K562 (cell line): ENCODE results near the gene GCNT2. TPM values are rescaled to one million over a fixed set of nuclear protein-coding genes. Genes with fewer than 3 reads are reported as not detected.
"Not testable (repeated sequence)": the region's sequence is repeated elsewhere in the genome, so short reads cannot be mapped to it uniquely, and the experiment has no call there.

Source experiments
- ATAC-seq: fragments of 200-7000 bp; cut with Tn5 transposase; 3 replicates; pipeline ENCODE4 v1.9.1; 2020; ENCODE audit warnings: moderate library complexity
- BruUV-seq: library from RNA; stranded (reverse); fragments of 400-500 nt; replicated peaks from 2 replicates; lab custom pipeline; 2021; lab: Mats Ljungman, UMichigan
- CTCF ChIA-PET: fragments of 300-600 bp; formaldehyde crosslinking; extraction: SDS; loops from one replicate; lab custom pipeline; 2021; ENCODE audit warnings: low intra/inter-chr PET ratio; lab: Yijun Ruan, JAX
- POLR2A ChIA-PET: fragments of 300-600, 350-650 bp; sonication (Branson Sonifier 250); formaldehyde crosslinking; extraction: SDS; loops from one replicate; lab custom pipeline; 2021; ENCODE audit warnings: antibody characterized with exemption, inconsistent platforms; lab: Yijun Ruan, JAX
- DNase-seq, 4 experiments: peaks; one replicate each; pipeline versions ENCODE4 v3.0.0 to v3.0.0-alpha.2; 2011 to 2018; ENCODE audit warnings: low spot score in 3 of 4, mixed read lengths in 3 of 4; ENCODE audit errors: extremely low read depth in 1 of 4
- FAIRE-seq: peaks from 2 replicates; lab custom pipeline; 2011; peaks lifted over from hg19 to GRCh38; lab: Jason Lieb, UNC
- H2AFZ ChIP-seq: 2 replicates; pipeline ENCODE4 v1.6.0; 2011; ENCODE audit warnings: low read depth, low read length, control low read depth, inconsistent platforms
- H3K27ac ChIP-seq: fragments of 200-600 bp; 3 replicates; pipeline ENCODE4 v1.8.0; 2011; ENCODE audit warnings: low read depth, mild to moderate bottlenecking, control low read depth, inconsistent platforms, low read length, moderate library complexity, mixed read lengths; ENCODE audit errors: extremely low read depth
- H3K27me3 ChIP-seq, 2 experiments: fragments of 300-600 bp in 1 of 2; 2 replicates in 1 of 2; 3 replicates in 1 of 2; pipeline versions ENCODE4 v1.6.0 to v1.8.0; 2011; ENCODE audit warnings: inconsistent platforms in 2 of 2, low read length in 2 of 2, mild to moderate bottlenecking in 1 of 2, mixed read lengths in 1 of 2, moderate library complexity in 1 of 2; ENCODE audit not compliant: control insufficient read depth in 2 of 2, insufficient read depth in 2 of 2
- H3K36me3 ChIP-seq: fragments of 300-600 bp; 3 replicates; pipeline ENCODE4 v1.8.0; 2011; ENCODE audit warnings: mild to moderate bottlenecking, low read length, inconsistent platforms; ENCODE audit not compliant: control insufficient read depth, insufficient read depth
- H3K4me1 ChIP-seq, 2 experiments: fragments of 200-600 bp in 1 of 2; replicated peaks in 1 of 2; 2 replicates in 1 of 2; 3 replicates in 1 of 2; pipeline versions ENCODE4 v1.5.1 to v1.8.0; 2011; ENCODE audit warnings: inconsistent platforms in 2 of 2, low read length in 2 of 2, mild to moderate bottlenecking in 1 of 2, mixed read lengths in 1 of 2, moderate library complexity in 1 of 2; ENCODE audit not compliant: control insufficient read depth in 2 of 2, insufficient read depth in 2 of 2
- H3K4me2 ChIP-seq: 2 replicates; pipeline ENCODE4 v1.6.1; 2011; ENCODE audit warnings: low read length, control low read depth, inconsistent platforms, mixed read lengths; ENCODE audit not compliant: insufficient read depth
- H3K4me3 ChIP-seq: fragments of 200-600 bp; sonication (generic), shearing (Covaris generic); 2 replicates; pipeline ENCODE4 v1.5.1; 2016; ENCODE audit warnings: control low read depth, inconsistent platforms
- H3K79me2 ChIP-seq: fragments of 200-600 bp; 3 replicates; pipeline ENCODE4 v1.8.0; 2011; ENCODE audit warnings: low read length, inconsistent platforms; ENCODE audit not compliant: control insufficient read depth, insufficient read depth
- H3K9ac ChIP-seq, 2 experiments: 2 replicates each; pipeline versions ENCODE4 v1.6.0 to v1.6.1; 2011; ENCODE audit warnings: low read depth in 2 of 2, low read length in 2 of 2, control low read depth in 1 of 2, inconsistent platforms in 1 of 2, mild to moderate bottlenecking in 1 of 2, mixed read lengths in 1 of 2; ENCODE audit not compliant: insufficient read depth in 1 of 2
- H3K9me1 ChIP-seq: one replicate; pipeline ENCODE4 v1.6.0; 2011; ENCODE audit warnings: inconsistent platforms, mild to moderate bottlenecking, low read length, moderate library complexity; ENCODE audit not compliant: control insufficient read depth, insufficient read depth
- H3K9me3 ChIP-seq: replicated peaks from 2 replicates; pipeline ENCODE4 v1.5.1; 2011; ENCODE audit warnings: low read depth, low read length, inconsistent platforms; ENCODE audit not compliant: control insufficient read depth, insufficient read depth
- H4K20me1 ChIP-seq: replicated peaks from 2 replicates; pipeline ENCODE4 v1.6.1; 2011; ENCODE audit warnings: low read length, inconsistent platforms, mixed read lengths; ENCODE audit not compliant: control insufficient read depth, insufficient read depth
- C11orf30 ChIP-seq: fragments of 450-650 bp; IDR thresholded peaks from 2 replicates; pipeline ENCODE4 v1.6.1; 2016; ENCODE audit warnings: low read depth, mild to moderate bottlenecking
- EHMT2 ChIP-seq: fragments of 450-650 bp; IDR thresholded peaks from 2 replicates; pipeline ENCODE4 v1.6.1; 2018; ENCODE audit warnings: antibody characterized with exemption
- MAFG ChIP-seq: fragments of 450-650 bp; conservative IDR thresholded peaks from 2 replicates; pipeline ENCODE4 v1.6.1; 2016; ENCODE audit warnings: missing genetic modification characterization, missing compliant biosample characterization
- MCM7 ChIP-seq, 2 experiments: fragments of 450-650 bp; IDR thresholded peaks; 2 replicates each; pipeline ENCODE4 v1.6.1; 2016 to 2018
- NFYB ChIP-seq: IDR thresholded peaks from 2 replicates; pipeline ENCODE4 v1.6.1; 2011; ENCODE audit warnings: mild to moderate bottlenecking, moderate library complexity; ENCODE audit not compliant: insufficient read length; ENCODE audit errors: extremely low read depth
- ZKSCAN8 ChIP-seq: fragments of 200-800 bp; sonication (Bioruptor generic); IDR thresholded peaks from 2 replicates; pipeline ENCODE4 v1.6.1; 2016; ENCODE audit warnings: missing genetic modification characterization, missing compliant biosample characterization
- ZNF316 ChIP-seq: fragments of 450-650 bp; IDR thresholded peaks from 2 replicates; pipeline ENCODE4 v1.6.1; 2016
- WGBS: fragments of 100-300 bp; shearing (Covaris generic); methylation state at CpG from one replicate; pipeline ENCODE4 v1.1.6; 2016; ENCODE audit warnings: low coverage, mixed read lengths; ENCODE audit not compliant: insufficient coverage; ENCODE audit errors: missing lambda C conversion rate; 5-methylcytosine and 5-hydroxymethylcytosine counted together
- in situ Hi-C: fragments of 300-500 bp; cut with MboI; formaldehyde crosslinking; loops from 4 replicates; pipeline ENCODE4 v1.15.0; 2018; ENCODE audit warnings: inconsistent platforms, mixed read lengths
- intact Hi-C: fragments of 100-400 bp; cut with micrococcal nuclease; formaldehyde crosslinking; loops from 2 replicates; pipeline ENCODE4 v1.14.2; 2022
- polyA plus RNA-seq, 8 experiments: library from polyadenylated mRNA; depleted of rRNA in 4 of 8; stranded (reverse) in 5 of 8; unstranded in 3 of 8; fragments of >200 nt; fragmentation: Nextera tagmentation in 2 of 8; fragmentation: Illumina TruSeq in 1 of 8; extraction: Ambion mirVana in 2 of 8; extraction: Trizol in 1 of 8; gene quantifications; 2 replicates each; pipeline versions ENCODE4 v1.2.1 to v1.2.3, GENCODE V29; 2011 to 2014; ENCODE audit warnings: inconsistent platforms in 1 of 8, missing spikeins in 1 of 8
- total RNA-seq, 7 experiments: library from RNA; depleted of rRNA in 6 of 7; stranded (reverse); fragments of >200 nt in 6 of 7; fragmentation: Illumina TruSeq in 2 of 7; extraction: Trizol in 2 of 7; gene quantifications; 2 replicates each; pipeline versions ENCODE4 v1.2.1 to v1.2.3, GENCODE V29; 2011 to 2021; ENCODE audit warnings: low replicate concordance in 1 of 7
- TF ChIP-seq, protein P1 (sequence below): fragments of 450-650 bp; formaldehyde crosslinking; IDR thresholded peaks from 2 replicates; pipeline ENCODE4 v1.4.0; 2022; ENCODE audit warnings: missing genetic modification characterization

Gene GCNT2
- total and polyA plus RNA-seq, 9 of the 15 experiments (the other 6 are each of a cell fraction or from before 2014, with no cell fraction given): 0.78 to 2.6 (median 1.6) TPM

DNA sequence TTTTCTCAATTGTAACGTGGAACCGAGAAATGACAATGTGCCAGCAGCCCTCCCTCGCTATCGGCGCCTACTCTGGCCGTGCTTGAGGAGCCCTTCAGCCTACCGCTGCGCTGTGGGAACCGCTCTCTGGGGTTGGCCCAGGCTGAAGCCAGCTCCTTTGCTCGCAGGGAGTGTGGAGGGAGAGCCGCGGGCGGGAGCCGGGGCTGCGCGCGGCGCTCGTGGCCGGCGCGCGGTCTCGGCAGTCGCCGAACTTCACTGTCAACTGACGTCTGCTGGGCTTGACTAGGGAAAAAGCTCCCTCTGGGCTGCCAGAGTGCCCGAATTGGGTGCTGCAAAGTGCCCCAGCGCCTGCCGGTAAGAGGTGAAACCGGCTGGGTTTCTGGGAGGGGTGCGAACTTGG, 29.7 kb upstream of the GCNT2 start:
- no peak for DNase-seq
- H3K36me3 ChIP-seq: no peaks in the 10 kb centered on the region
- FAIRE-seq: no peak
- H3K4me2 ChIP-seq: no peak overlapping the region
- 72% methylated on average over 26 of the region's 32 CpGs for WGBS
- intact Hi-C loops: no loop called here
- H3K27me3 ChIP-seq: peaks cover 11 to 37% of the 10 kb centered on the region in 2 experiments
- H3K4me3 ChIP-seq: no peak overlapping the region
- H4K20me1 ChIP-seq: no peaks in the 10 kb centered on the region
- no peaks in the 10 kb centered on the region for H3K79me2 ChIP-seq
- in situ Hi-C loops: no loop called here
- no TSS peak for BruUV-seq
- no peak for TF ChIP-seq MCM7 (IDR thresholded peaks at IDR 0.05)
- TF ChIP-seq, protein P1, sequence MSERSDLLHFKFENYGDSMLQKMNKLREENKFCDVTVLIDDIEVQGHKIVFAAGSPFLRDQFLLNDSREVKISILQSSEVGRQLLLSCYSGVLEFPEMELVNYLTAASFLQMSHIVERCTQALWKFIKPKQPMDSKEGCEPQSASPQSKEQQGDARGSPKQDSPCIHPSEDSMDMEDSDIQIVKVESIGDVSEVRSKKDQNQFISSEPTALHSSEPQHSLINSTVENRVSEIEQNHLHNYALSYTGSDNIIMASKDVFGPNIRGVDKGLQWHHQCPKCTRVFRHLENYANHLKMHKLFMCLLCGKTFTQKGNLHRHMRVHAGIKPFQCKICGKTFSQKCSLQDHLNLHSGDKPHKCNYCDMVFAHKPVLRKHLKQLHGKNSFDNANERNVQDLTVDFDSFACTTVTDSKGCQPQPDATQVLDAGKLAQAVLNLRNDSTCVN (CRISPR knock-in tag): no peak
- no peak for TF ChIP-seq EHMT2
- TF ChIP-seq ZKSCAN8 (CRISPR knock-in tag): no peak
- ChIA-PET POLR2A (interaction anchor here (0.7 to 2.3 kb wide), 3 partner anchors 10 to 41 kb away, joined by 4 to 7 read pairs (median 4); no protein-coding TSS in a partner anchor), CTCF (no interaction called here)
- H3K9ac ChIP-seq: no peak overlapping the region
- no peaks in the 10 kb centered on the region for H3K9me1 ChIP-seq
- H2AFZ ChIP-seq: no peak overlapping the region
- no peak for ATAC-seq
- no peak overlapping the region for H3K27ac ChIP-seq
- peaks cover 0 to 10% of the 10 kb centered on the region in 2 experiments; a peak in 1 of 5 replicates for H3K4me1 ChIP-seq
- 0 out of 2 replicates have a peak, but pooled peaks cover 3% of the 10 kb centered on the region for H3K9me3 ChIP-seq

DNA sequence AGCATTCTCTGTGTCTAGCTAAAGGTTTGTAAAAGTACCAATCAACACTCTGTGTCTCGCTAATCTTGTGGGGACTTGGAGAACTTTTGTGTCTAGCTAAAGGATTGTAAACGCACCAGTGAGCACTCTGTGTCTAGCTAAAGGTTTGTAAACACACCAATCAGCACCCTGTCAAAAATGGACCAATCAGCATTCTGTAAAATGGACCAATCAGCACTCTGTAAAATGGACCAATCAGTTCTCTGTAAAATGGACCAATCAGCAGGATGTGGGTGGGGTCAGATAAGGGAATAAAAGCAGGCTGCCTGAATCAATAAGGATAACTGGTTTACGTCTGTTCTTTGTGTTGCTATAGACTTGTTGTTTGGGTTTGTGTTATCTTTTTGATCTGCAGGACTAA, 29.2 kb upstream of the GCNT2 start:
- POLR2A ChIA-PET: interaction anchor here (0.7 to 2.3 kb wide), 3 partner anchors 10 to 41 kb away, joined by 4 to 7 read pairs (median 4); no protein-coding TSS in a partner anchor
- CTCF ChIA-PET: not testable (repeated sequence)

More for the DNA sequence above, 29.2 kb upstream of the GCNT2 start:
- H4K20me1 ChIP-seq, H3K4me2 ChIP-seq, H3K4me3 ChIP-seq, H2AFZ ChIP-seq, in situ Hi-C loops, H3K79me2 ChIP-seq, H3K9ac ChIP-seq, H3K9me1 ChIP-seq, H3K27ac ChIP-seq, intact Hi-C loops, FAIRE-seq, ATAC-seq, H3K36me3 ChIP-seq, H3K9me3 ChIP-seq, BruUV-seq, DNase-seq: not testable (repeated sequence)
- TF ChIP-seq ZNF316: peak; percentile 88
- TF ChIP-seq MAFG (tag): 0 out of 2 replicates have a peak, but pooled peaks have one; percentile 40
- peak; percentile 73 for TF ChIP-seq C11orf30
- peak; percentile 74 for TF ChIP-seq NFYB
- H3K27me3 ChIP-seq: peaks cover 11 to 40% of the 10 kb centered on the region in 2 experiments
- H3K4me1 ChIP-seq: peaks cover 0 to 10% of the 10 kb centered on the region in 2 experiments; a peak in 1 of 5 replicates
- WGBS: 29% methylated on average over 3 of the region's 3 CpGs
